HG02981 (cell line): ENCODE results near the gene CARNS1.

Experiments used
- ATAC-seq: cut with Tn5 transposase; IDR thresholded peaks from one replicate; pipeline ENCODE4 v1.9.1; 2021; ENCODE audit warnings: mild to moderate bottlenecking, moderate library complexity; ENCODE audit not compliant: unreplicated experiment

Gene CARNS1

DNA sequence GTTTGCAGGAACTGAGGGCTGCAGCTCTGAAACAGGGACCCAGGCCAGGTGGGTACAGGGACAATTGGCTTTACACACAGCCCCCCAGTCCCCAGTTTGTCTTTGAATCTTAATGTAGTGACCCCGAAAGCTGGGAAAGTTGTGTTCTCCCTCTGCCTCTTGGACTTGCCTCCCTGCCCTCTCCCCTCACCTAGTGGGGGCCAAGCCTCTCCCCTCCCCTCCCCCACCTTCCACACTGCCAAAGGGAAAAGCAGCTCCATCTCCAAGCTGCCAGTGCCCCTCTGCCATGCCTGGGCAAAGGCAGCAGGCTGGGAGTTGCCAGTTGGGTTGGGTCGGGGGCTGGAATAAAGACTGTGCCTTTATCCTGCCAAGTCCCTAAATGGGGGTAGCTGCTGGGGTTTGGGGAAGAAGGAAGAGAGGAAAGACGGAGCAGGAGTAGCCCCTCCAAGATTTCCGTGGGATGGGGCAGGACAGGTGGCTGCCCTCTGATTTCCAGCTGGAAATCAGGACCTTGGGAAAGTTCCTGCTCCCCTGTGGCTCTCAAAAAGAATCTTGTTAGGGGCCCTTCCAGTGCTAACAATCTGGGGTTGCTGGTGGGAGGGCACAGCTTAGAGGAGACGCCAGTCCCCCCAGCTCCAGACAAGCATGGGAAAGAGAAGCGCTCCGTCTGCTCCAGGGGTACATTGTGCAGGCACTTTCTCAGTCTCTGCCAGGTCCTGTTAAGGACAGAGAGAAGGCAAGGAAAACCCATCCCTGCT lies 39.2 kb upstream of the CARNS1 start:
- ATAC-seq = no peak

DNA sequence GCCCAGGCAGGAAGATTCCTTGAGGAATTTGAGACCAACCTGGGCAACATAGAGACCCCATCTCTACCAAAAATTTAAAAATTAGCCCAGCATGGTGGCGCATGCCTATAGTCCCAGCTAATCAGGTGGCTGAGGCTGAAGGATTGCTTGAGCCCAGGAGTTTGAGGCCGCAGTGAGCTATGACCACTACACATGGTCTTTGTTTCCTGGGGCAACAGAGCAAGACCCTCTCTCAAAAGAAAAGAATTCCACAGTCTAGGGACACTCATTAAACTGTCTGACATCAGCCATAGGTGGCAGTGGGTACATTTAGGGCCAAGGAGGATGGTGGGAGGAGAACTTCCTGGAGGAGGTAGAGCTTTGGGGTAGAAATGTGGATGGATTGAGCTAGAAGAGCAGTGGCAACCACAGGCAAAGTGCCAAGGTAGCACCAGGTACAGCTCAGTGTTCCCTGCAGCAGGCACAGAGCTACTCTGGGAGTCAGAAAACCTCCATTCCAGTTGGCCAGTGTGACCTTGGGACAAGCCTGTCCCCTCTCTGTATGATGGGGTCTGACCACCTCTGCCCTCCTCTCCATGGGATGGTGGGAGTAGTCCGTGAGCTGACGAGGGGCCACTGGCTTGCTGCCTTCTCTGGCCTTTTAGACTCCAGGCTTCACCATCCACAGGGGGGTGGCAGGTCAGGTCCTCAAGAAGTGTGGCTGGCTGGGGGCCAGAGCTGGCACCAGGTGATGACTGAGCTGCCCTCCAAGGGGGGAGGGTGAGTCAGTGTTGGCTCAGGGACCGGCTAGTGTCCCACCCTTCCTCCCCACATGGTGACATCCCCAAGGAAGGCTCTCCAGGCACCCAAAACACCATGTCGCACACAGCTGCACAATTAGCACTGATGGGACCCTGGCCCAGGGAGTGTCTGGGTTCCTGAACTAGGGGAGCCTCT lies 38.3 kb upstream of the CARNS1 start:
- no peak for ATAC-seq

DNA sequence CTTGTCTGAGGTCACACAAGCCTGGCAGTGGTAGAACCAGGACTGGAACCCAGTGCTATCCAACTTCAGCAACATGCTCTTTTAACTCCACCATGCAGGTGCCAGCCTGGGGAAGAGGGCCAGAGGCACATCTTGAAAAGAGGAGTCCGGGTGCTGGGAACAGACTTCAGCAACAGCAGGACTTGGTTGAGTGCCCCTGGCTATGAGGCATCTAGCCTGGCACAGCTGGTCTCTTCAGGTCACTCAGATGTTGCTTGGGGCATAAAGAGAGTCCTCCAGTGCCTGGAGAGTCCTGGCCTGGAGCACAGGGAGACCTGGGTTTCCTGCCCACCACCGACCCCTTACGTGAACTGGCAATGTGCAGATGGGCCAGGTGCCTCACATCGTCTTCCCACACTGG lies 36.9 kb upstream of the CARNS1 start:
- no peak for ATAC-seq

DNA sequence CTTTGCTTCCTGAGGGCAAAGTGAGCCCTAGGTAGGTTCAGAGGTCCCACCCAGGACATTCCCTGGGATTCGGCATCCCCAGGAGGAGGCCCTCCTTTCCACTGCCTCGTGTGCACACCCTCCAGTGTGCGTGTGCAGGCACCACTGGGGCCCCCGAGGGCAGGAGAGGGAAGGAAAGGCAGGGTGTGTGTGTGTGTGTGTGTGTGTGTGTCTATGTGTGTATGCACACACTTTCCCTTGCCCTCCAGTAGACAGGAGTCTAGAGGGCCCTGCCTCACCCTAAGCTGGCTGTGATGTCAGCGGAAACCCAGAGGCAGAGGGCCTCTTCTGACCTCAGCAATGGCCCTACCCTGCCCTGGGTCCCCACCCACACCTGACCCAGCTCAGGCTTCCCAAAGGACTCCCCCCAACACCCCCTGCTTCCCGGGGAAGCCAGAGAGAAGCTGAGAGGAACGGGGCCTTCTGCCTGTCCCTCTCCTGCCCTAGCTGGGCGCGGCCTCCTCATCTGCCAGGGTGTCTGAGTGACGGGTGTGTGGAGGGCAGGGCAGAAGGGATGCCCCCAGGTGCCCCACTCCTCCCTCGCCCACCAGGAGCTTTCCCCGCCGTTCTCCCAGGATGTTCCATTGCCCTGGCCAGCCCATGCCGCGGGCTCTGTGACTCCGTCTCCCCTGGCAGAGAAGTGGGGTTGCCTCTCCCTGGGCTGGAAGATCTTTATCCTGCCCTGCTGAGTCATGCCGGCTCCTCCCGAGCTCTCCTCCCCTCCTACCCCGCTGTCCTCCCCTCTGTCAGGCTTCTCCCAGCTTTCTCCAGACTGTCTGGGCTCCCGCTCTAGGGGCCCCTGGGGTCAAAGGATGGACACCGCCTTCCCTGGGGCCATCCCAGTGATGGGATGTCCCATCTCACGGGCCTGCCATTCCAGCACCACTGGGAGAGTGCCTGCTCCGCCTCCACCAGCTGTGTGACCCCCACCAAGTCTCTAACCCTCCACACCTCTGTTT lies 36.1 kb upstream of the CARNS1 start:
- no peak for ATAC-seq

DNA sequence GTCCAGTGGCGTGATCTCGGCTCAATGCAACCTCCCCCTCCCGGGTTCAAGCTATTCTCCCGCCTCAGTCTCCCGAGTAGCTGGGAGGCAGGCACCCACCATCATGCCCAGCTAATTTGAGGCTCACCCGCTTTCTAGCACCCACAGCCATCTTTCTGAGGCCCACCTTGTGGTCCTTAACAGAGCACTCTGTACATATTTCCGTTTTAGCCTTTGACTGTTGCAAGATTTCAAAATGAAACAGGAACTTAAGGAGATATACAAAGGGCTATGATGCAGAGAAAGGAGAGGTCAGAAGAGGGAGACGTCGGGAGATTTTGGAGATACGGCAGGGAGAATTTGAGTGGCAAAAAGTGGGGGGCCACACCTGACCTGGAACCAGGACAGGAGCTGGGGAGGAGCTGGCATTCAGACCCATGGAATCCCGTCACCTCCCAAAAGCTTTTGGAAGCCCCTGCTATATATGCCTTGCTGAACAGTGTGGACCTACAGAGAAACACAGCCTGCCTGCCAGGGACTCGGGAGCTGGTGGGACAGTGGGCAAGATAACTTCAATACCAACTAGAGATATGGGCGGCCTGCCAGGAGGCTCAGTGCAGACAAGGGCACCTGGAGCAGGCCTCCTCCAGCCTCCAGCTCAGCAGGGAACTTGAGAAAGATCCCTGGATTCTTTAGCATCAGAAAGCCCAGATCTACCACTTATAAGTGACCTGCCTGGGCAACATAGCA lies 34.1 kb upstream of the CARNS1 start:
- no peak for ATAC-seq

DNA sequence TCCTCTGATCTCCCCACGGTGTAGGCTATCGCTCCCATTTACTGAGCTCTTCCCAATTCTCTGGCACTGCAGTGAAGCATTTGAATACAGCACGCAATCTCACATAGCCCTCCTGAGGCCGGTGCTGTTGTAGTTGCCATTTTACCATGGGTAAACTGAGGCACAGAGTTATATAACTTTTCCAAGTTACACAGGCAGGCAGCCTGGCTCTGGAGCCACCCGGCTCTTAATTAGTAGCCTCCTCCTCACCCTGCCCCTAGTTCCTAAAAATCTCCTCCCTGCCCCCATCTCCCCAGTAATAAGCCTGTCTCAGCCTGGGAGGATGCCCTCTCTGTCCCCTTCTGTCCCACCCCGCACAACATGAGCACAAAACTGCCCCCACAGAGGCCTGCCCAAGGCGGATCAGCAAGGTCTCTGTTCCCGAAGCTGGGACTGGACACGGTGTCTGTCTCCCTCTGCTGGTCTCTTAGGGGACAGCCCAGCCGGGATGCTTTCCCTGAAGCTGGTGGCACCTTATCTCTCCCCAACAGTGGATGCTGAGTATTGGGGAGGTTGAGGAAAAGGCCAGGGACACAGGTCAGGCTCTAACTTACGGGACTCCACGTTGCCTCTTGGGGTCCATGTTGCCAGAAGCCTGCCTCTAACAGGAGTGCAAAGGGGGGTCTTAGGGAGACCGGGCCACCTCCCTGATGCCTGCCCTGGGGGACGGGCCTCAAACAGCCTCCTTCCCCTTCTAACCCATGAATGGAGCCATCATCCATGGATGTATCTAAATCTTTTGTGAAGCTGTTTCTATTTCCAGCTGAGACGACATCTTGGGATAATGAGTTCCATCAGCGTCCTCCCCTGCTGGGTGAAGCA lies 33.0 kb upstream of the CARNS1 start:
- no peak for ATAC-seq

DNA sequence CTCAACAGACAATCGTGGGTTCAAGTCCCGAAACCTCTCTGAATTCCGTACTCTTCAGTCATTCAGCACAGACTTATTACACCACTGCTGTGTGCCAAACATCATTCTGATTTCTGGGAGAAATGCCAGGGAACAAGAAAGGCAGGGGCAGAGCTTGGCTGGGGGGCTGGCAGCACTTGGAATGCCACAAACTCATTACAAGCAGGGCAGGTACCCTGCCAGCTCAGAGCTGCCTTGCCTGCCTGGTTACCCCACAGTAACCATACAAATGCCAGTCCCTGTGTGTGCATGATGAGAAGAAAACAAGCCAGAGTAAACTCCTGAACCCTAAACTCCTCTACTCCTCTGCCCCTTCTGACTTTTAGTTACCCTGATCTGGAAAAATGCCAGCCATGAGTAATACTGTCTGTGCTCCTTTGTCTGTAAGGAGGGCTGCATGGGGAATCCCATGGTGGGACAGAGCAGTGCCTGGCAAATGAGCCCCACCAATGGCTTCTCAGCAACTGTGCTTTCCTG lies 30.6 kb upstream of the CARNS1 start:
- no peak for ATAC-seq

DNA sequence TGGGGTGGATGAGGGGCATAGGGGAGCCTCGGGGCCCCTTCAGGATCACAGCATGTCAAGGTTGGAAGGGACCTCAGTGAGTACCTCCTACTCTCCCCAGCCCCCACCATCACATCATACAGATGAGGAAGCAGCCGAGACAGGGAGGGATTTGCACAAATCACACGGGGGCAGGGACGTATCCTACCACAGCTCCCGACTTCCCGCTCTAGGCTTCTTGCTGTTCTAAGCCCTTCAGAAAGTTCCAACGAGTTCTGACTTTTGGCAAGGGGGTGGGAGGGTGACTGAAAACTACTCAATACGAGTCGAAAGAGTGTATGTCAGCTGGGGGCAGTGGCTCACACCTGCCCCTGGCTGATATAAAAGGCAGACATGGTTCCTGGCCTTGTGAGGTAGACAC lies 28.4 kb upstream of the CARNS1 start:
- no peak for ATAC-seq

DNA sequence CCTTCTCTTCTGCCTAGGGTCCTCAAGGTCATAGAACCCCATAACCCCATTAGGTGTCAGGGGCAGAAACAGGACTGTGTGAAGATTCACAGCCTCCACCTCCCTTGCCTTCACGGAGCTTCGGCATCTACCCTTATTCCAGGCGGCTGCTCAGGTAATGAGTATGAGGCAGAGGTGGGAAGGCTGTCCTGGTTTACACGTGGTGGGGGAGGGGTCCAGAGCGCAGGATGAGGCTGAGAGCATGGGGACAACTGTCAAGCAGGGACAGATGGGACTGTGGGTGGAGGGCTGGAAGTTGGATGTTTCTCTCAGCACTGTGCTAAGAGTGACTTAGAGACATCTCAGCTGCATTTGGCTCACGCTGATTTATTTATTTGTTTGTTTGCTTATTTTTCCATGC lies 28.0 kb upstream of the CARNS1 start:
- no peak for ATAC-seq

DNA sequence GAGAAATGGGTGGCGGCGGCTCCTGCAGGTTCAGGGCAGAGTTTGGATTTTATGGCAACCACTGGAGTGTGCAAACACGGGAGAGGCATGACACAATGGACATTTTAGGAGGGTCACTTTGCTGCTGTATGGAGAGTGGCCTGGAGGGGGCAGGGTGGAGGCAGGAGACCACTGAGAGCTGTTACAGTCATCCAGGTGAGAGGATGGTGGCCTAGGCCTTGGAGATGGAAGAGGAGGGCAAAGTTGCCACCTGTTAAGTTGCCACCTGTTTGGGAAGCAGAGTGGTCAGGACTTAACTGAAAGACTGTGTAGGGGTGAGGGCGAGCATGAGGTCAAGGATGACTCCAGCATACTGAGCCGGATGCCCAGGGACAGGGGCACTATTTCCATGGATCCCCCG lies 26.0 kb upstream of the CARNS1 start:
- no peak for ATAC-seq

DNA sequence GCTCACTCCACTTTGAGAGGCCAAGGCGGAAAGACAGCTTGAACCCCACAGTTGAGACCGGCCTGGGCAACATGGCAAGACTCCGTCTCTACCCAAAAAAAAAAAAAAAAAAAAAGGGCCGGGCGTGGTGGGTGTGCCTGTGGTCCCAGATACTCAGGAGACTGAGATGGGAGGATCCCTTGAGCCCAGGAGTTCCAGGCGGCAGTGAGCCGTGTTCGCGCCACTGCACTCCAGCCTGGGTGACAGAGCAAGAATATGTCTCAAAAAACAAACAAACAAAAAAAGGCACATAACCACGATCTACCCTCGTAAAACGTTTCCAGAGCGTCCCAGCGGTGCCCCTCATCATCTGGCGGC lies 24.6 kb upstream of the CARNS1 start:
- no peak for ATAC-seq

DNA sequence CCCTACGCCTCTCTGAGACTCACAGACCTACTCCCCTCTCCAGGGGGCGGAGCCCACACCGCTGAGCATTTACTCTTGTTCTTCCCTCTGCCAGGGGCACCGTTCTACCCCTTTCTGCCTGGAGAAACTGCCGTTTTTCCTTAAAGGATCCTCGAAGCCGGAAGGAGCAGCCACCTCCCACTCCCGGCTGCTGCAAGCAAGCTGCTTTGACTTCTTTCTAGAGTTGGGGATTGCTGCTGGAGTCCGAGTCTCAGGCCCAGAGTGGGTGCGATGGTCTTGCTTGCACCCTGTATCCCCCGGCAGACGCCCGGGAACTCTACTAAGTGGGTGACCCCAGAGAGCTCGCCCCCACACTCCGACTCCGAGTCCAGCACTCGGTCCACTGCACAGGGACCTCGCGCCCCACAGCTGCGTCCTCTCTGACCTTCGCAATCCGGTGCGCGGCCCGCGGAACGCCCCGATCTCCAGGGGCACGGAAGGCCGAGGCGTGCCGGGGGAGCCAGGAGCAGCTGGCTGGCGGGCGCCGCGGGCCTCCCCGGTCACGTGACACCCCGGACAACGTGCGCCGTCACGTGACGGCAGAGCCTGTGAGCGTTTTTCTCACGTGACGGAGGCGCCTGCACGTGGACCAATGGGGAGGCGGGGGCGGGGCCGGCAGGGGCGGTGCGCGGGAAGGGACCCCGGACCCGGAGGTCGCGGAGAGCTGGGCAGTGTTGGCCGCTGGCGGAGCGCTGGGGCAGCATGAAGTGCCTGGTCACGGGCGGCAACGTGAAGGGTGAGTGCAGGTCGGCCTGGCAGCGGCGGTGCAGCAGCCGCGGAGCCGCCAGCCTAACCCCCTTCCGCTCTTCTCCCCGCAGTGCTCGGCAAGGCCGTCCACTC lies 23.9 kb upstream of the CARNS1 start, which contains the start of gene RAD9A:
Gene RAD9A (plus strand): TSS at position 683 of the 879 bp plus-strand sequence. CDS start 59 bp downstream, at position 742.
- ATAC-seq = peak; percentile 44

DNA sequence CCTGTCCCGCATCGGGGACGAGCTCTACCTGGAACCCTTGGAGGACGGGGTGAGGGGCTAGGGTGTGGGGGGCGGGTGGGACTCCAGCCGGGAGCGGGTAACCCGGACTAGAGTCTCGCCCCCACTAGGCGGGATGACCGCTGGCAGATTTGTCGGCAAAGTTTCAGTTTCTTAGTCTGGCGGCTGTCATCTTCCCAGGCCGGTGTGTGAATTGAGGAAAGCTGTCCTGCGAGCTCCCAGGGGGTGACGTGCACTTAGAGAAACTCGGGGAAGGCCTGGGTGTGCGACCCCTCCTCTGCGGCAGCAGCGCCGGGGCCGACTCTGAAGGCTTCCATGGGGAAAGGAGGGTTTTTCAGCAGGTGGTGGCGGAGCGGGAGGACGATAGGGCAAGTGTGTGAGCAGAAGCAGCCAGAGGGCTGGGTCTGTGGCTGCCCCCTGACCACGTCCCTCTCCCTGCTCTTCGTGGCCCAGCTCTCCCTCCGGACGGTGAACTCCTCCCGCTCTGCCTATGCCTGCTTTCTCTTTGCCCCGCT lies 23.2 kb upstream of the CARNS1 start:
- no peak for ATAC-seq

DNA sequence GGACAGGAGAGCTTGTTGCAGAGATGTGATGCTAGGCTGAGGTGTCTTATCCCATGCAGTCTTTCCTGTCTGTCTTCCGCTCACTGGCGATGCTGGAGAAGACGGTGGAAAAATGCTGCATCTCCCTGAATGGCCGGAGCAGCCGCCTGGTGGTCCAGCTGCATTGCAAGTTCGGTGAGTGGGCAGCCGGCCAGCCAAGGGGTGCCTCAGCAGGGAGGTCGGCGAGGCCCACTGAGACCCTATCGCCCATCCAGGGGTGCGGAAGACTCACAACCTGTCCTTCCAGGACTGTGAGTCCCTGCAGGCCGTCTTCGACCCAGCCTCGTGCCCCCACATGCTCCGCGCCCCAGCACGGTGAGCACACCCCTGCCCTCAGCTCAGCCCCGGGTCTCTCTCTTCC lies 22.0 kb upstream of the CARNS1 start:
- ATAC-seq = no peak

DNA sequence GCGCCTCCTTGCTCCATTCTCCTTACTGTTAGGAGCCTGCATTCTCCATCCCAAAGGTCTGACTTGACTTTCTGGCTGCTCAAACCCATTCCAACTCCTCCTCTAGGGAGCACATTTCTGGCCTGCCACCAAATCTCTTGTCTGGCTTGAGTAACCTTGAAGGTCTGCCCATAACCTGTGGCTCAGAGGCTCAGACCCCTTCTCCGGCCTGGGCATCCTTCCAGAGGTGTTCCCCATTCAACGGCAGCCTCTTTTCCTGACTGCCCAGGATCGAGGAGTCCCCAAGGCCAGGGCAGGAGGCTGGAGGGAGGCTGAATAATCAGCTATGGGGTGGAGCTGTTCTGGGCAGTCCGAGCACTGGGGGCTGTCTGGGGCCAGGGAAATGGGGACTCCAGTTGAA lies 21.5 kb upstream of the CARNS1 start:
- ATAC-seq = no peak

DNA sequence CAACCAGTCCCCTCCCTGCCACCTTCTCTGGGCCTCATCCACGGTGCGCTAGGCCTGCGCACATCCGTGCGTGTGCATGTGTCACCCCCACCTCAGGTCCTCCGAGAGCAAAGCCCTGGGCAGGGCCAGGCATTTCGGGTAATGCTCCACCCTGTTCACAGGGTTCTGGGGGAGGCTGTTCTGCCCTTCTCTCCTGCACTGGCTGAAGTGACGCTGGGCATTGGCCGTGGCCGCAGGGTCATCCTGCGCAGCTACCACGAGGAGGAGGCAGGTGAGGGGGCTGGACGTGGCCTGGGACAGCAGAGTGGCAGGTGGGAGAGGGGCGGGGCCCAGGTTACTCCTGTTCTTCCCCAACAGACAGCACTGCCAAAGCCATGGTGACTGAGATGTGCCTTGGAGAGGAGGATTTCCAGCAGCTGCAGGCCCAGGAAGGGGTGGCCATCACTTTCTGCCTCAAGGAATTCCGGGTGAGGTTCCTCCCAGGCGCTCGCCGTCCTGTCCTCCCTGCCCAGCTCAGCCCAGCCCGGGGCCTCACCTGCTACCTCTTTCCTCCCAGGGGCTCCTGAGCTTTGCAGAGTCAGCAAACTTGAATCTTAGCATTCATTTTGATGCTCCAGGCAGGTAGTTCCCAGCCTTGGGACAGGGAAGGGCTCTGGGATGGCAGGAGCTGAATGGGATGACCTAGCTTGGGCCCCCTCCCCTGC lies 19.8 kb upstream of the CARNS1 start:
- no peak for ATAC-seq

DNA sequence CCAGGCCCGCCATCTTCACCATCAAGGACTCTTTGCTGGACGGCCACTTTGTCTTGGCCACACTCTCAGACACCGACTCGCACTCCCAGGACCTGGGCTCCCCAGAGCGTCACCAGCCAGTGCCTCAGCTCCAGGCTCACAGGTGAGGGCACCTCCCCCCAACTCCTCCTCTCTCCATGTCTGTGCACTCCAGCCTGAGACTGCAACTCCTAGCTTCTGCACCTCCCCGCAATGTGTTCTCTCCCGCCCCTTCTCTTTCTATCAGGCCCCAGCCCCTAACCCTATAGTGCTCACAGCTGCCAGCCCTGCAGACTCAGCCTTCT lies 19.3 kb upstream of the CARNS1 start:
- no peak for ATAC-seq
